HG03097 (cell line): ENCODE data around the gene TBX5.

ENCODE experiments used
- ATAC-seq: cut with Tn5 transposase; IDR thresholded peaks from one replicate; pipeline ENCODE4 v1.9.1; 2021; ENCODE audit not compliant: unreplicated experiment, low FRiP score

TBX5 gene

DNA sequence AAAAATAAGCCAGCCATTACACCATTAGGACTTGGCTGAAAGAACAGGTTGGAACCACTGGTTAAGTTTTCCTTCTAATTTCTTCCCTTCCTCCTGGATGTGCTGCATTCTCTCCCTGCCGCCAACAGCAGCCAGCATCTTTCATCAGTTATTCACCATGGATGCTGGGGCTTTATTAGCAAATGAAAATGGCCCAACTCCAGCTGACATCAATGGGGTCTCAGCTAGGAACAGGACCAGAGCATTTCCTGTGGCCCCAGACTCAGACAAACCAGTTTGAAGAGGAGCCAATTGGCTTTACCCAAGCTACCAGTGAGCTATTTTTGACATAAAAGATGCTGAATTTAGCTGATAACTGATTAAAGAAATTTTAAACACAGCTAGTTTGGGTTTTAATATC lies 26.0 kb upstream of the TBX5 start:
- ATAC-seq: no peak

GRCh38 chr12:114430306-114430705 lies 24.4 kb upstream of the TBX5 start:
- ATAC-seq: no peak

DNA sequence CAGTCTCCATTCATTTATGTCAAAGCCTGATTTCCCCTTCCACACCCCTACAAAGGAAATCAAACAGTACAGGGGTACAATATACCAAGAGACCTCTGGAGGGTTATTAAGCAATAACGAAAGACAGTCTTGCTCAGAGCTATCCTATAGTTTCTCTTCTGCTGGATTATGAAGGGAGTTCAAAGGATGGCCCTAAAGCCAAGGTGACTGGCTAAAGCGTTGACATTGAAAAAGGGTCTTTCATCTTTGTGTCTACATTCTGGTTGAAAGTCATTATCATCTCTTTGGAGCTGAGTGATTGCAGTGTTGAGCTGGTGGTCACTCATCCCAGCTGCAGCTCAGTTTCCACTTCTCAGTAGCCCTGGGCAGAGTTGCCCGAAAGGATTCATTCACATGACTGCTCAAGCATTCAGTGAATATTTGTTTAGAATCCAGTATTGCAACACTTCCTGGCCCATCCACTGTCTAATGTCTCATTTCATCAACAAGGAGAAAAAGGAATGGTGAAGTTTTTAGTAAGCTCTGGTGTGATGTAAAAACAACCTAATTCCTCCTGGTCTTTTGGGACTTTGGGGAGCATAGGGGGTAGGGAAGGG lies 19.2 kb upstream of the TBX5 start:
- no peak for ATAC-seq

GRCh38 chr12:114420944-114421335 lies 15.0 kb upstream of the TBX5 start:
- ATAC-seq: no peak

- ATAC-seq: no peak
Measured at GRCh38 chr12:114420182-114420943, 14.4 kb upstream of the TBX5 start.

- no peak for ATAC-seq
Measured at GRCh38 chr12:114416028-114416427, 10.1 kb upstream of the TBX5 start.

GRCh38 chr12:114415525-114415868 lies 9.6 kb upstream of the TBX5 start:
- no peak for ATAC-seq

- no peak for ATAC-seq
Measured at GRCh38 chr12:114414866-114415524, 9.1 kb upstream of the TBX5 start.

- ATAC-seq: no peak
Measured at GRCh38 chr12:114414031-114414865, 8.3 kb upstream of the TBX5 start.

- no peak for ATAC-seq
Measured at GRCh38 chr12:114412825-114413749, 7.1 kb upstream of the TBX5 start.

DNA sequence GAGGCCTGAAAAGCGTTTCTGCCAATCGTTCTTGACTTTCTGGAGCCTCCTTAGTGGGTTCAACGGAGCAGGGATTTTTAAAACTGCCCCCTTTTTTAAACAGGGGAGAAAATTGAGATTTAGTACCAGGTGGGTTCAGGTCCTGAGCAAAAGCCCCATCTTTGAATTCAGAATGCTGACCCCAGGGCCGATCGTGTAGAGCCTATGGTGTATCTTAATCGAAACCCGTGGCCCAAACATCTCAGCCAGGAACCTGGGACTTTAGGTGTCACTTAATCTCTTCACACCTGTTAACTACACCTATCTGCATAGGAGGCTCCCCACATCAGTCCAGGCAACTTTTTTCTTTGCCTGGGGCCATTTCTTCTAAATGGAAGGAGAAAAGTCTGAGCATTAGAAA lies 6.4 kb upstream of the TBX5 start:
- ATAC-seq: no peak

- no peak for ATAC-seq
Measured at GRCh38 chr12:114411071-114411837, 5.3 kb upstream of the TBX5 start.

GRCh38 chr12:114409852-114410600 lies 4.1 kb upstream of the TBX5 start:
- ATAC-seq: no peak

GRCh38 chr12:114408886-114409851 lies 3.2 kb upstream of the TBX5 start:
- ATAC-seq: no peak

GRCh38 chr12:114408471-114408885 lies 2.5 kb upstream of the TBX5 start:
- ATAC-seq: no peak

DNA sequence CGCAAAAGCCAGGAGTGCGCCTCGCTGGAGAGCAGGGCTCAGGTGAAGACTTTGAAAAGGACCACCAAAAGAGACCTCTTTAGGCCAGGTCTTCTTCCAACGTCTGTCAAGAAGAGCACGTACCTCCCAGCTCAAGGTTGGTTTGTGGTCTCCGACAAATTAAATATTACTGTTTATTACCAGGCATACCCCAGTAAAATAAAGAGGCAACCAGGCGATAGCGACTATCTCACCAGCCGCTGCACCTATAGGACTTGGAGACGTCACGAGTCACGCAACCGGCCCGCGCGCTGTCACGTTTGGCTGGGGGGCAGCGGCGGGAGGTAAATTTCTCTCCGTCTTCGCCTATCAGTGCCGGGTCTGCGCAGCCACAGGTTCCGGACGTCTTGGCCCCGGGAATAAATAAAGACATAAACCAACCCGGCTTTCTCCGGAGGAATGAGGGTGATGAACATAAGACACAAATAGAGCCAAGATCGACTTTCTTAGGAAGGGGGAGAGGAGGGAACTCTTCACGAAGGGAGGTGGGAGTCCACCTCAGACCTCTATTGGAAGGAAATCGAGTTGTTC lies 2.0 kb upstream of the TBX5 start:
- ATAC-seq: no peak
